DOHH2 (cell line): Measurements from ENCODE around the gene C20orf144.

Experiments used
- CTCF ChIP-seq: fragments of 200-600 bp; sonication (generic); IDR thresholded peaks from one replicate; pipeline ENCODE4 v1.5.1; 2014; ENCODE audit warnings: antibody characterized with exemption, mild to moderate bottlenecking, low read depth, low read length; ENCODE audit not compliant: poor library complexity, severe bottlenecking
- EZH2phosphoT487 ChIP-seq: fragments of 200-600 bp; sonication (generic); IDR thresholded peaks from 2 replicates; pipeline ENCODE4 v1.6.1; 2017; ENCODE audit warnings: borderline replicate concordance, mild to moderate bottlenecking, antibody characterized with exemption, low read length, moderate library complexity, mixed read lengths

DNA sequence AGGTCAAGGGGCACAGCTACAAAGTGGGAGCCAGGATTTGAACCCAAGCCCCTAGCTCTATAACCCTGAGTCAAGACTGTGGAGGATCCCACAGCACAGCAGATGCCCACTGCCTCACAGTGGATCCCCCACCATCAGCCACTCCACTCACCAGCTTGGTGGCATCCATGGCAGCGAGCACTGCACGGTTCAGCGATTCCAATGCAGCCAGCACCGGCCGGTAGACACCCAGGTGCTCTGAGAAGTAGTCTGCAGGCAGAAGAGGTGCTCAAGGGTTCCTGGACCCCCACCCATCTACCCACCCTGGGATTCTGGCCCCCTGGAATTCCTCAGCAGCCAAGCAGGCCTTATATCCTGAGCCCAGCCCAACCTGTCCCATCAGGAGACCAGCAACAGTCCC lies 7.1 kb downstream of the C20orf144 start:
- no peak for TF ChIP-seq CTCF
- no peak for TF ChIP-seq EZH2phosphoT487
